ENCODE results near the gene ACTN1. TPM values are rescaled to one million over a fixed set of nuclear protein-coding genes. Genes with fewer than 3 reads are reported as not detected.

ACTN1 gene
- total RNA-seq, 4 donors from 2014 or later = 10.0 to 17.3 (median 14.1) TPM

- ATAC-seq (no peak), DNase-seq (no peak)
- TF ChIP-seq, protein P1, sequence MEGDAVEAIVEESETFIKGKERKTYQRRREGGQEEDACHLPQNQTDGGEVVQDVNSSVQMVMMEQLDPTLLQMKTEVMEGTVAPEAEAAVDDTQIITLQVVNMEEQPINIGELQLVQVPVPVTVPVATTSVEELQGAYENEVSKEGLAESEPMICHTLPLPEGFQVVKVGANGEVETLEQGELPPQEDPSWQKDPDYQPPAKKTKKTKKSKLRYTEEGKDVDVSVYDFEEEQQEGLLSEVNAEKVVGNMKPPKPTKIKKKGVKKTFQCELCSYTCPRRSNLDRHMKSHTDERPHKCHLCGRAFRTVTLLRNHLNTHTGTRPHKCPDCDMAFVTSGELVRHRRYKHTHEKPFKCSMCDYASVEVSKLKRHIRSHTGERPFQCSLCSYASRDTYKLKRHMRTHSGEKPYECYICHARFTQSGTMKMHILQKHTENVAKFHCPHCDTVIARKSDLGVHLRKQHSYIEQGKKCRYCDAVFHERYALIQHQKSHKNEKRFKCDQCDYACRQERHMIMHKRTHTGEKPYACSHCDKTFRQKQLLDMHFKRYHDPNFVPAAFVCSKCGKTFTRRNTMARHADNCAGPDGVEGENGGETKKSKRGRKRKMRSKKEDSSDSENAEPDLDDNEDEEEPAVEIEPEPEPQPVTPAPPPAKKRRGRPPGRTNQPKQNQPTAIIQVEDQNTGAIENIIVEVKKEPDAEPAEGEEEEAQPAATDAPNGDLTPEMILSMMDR (IDR thresholded peaks at IDR 0.05 in 4 of 5, conservative IDR thresholded peaks at IDR 0.05 in 1 of 5) = no peak
- no peak for TF ChIP-seq POLR2A (IDR thresholded peaks at IDR 0.05)
- Histone ChIP-seq H3K9me3 (no peaks in the 10 kb centered on the region), H3K4me1 (peaks cover 8 to 19% of the 10 kb centered on the region in 2 donors), H3K27me3 (no peaks in the 10 kb centered on the region), H3K36me3 (no peaks in the 10 kb centered on the region), H3K4me3 (no peak overlapping the region), H3K27ac (no peak overlapping the region)
- in situ Hi-C loops (cut with MboI; ENCODE audit: low sequenced_read_pairs in 4 of 4) = no loop called here
- intact Hi-C loops (cut with DNase I; ENCODE audit: low total_unique reads) = no loop called here
Measured at GRCh38 chr14:68961781-68962584, 17.1 kb downstream of the ACTN1 start.

GRCh38 chr14:68961361-68961760 is 17.7 kb downstream of the ACTN1 start:
- in situ Hi-C loops (cut with MboI; ENCODE audit: low sequenced_read_pairs in 4 of 4) (no loop called here), intact Hi-C loops (cut with DNase I; ENCODE audit: low total_unique reads) (no loop called here)
- ATAC-seq (no peak), DNase-seq (no peak)
- H3K27ac ChIP-seq = no peak overlapping the region
- TF ChIP-seq, protein P1 (IDR thresholded peaks at IDR 0.05 in 4 of 5, conservative IDR thresholded peaks at IDR 0.05 in 1 of 5) = no peak
- no peak for TF ChIP-seq POLR2A (IDR thresholded peaks at IDR 0.05)
- H3K4me3 ChIP-seq = no peak overlapping the region
- H3K9me3 ChIP-seq = no peaks in the 10 kb centered on the region
- H3K4me1 ChIP-seq = peaks cover 8 to 14% of the 10 kb centered on the region in 2 donors
- H3K36me3 ChIP-seq = no peaks in the 10 kb centered on the region
- H3K27me3 ChIP-seq = no peaks in the 10 kb centered on the region

GRCh38 chr14:68960123-68960522 is 19.0 kb downstream of the ACTN1 start:
- peaks cover 9 to 25% of the 10 kb centered on the region in 2 donors for H3K4me1 ChIP-seq
- peak overlapping the region in 1 of 4 donors; percentile 1 for H3K27ac ChIP-seq
- no peaks in the 10 kb centered on the region for H3K27me3 ChIP-seq
- no peaks in the 10 kb centered on the region for H3K36me3 ChIP-seq
- DNase-seq (no peak), ATAC-seq (no peak)
- TF ChIP-seq POLR2A (IDR thresholded peaks at IDR 0.05) = no peak
- TF ChIP-seq, protein P1 (IDR thresholded peaks at IDR 0.05 in 4 of 5, conservative IDR thresholded peaks at IDR 0.05 in 1 of 5) = no peak
- no peaks in the 10 kb centered on the region for H3K9me3 ChIP-seq
- no peak overlapping the region for H3K4me3 ChIP-seq
- intact Hi-C loops (cut with DNase I; ENCODE audit: low total_unique reads) = no loop called here
- in situ Hi-C loops (cut with MboI; ENCODE audit: low sequenced_read_pairs in 4 of 4) = no loop called here

DNA sequence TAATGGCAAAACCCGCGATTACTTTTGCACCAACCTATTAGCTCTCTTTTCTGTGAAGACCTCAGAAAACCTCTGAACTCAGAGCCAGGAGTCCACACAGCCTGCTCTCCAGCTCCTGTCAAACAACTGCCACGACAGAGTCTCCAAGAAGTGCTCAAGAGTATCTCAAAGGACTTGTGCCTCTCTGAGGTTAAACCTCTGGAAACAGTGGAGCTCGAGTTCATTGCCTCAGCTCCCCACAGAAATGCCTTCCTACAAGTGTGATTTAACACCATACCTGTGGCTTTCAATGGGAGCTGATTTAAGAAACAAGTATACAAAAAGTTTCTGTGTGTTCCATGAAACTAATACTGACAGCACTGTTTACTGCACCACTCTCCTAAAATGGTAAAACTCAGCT is 20.1 kb downstream of the ACTN1 start:
- Histone ChIP-seq H3K4me3 (no peak overlapping the region), H3K9me3 (no peaks in the 10 kb centered on the region), H3K36me3 (no peaks in the 10 kb centered on the region), H3K4me1 (peaks cover 15 to 26% of the 10 kb centered on the region in 2 donors), H3K27ac (peak overlapping the region in 3 of 4 donors; percentile 10 to 66 (median 17)), H3K27me3 (no peaks in the 10 kb centered on the region)
- DNase-seq = no peak
- intact Hi-C loops (cut with DNase I; ENCODE audit: low total_unique reads) = no loop called here
- TF ChIP-seq, protein P1 (IDR thresholded peaks at IDR 0.05 in 4 of 5, conservative IDR thresholded peaks at IDR 0.05 in 1 of 5) = no peak
- no peak for TF ChIP-seq POLR2A (IDR thresholded peaks at IDR 0.05)
- ATAC-seq = no peak
- in situ Hi-C loops (cut with MboI; ENCODE audit: low sequenced_read_pairs in 4 of 4) = no loop called here
